Measurements from ENCODE around the gene MKRN1.
"Not testable (repeated sequence)": the region's sequence is repeated elsewhere in the genome, so short reads cannot be mapped to it uniquely, and the experiment has no call there.

Gene MKRN1

GRCh38 chr7:140484951-140485499, 5.7 kb upstream of the MKRN1 start:
- DNase-seq (ENCODE audit: low spot score) = no peak

GRCh38 chr7:140484479-140484878, 5.2 kb upstream of the MKRN1 start:
- DNase-seq (ENCODE audit: low spot score) = no peak

GRCh38 chr7:140479739-140480084, 407 bp upstream of the MKRN1 start:
- no peak for DNase-seq (ENCODE audit: low spot score)

GRCh38 chr7:140478246-140479061, 851 bp downstream of the MKRN1 start:
- peak; percentile 42 for DNase-seq (ENCODE audit: low spot score)

- DNase-seq (ENCODE audit: low spot score) = no peak
These were observed 2.5 kb downstream of the MKRN1 start for GRCh38 chr7:140476698-140477261.

- DNase-seq (ENCODE audit: low spot score) = peak; percentile 51
These were observed 3.5 kb downstream of the MKRN1 start for GRCh38 chr7:140475747-140476333.

- no peak for DNase-seq (ENCODE audit: low spot score)
These were observed 16.2 kb downstream of the MKRN1 start for GRCh38 chr7:140463111-140463510.

GRCh38 chr7:140458916-140459315, 20.4 kb downstream of the MKRN1 start:
- DNase-seq (ENCODE audit: low spot score) = no peak

- no peak for DNase-seq (ENCODE audit: low spot score)
These were observed 21.1 kb downstream of the MKRN1 start for GRCh38 chr7:140458201-140458600.

GRCh38 chr7:140456551-140457051, 22.7 kb downstream of the MKRN1 start:
- DNase-seq (ENCODE audit: low spot score) = peak; percentile 35

GRCh38 chr7:140455743-140456142, 23.6 kb downstream of the MKRN1 start:
- DNase-seq (ENCODE audit: low spot score) = no peak

GRCh38 chr7:140454657-140455015, 24.7 kb downstream of the MKRN1 start:
- no peak for DNase-seq (ENCODE audit: low spot score)

GRCh38 chr7:140453785-140454656, 25.3 kb downstream of the MKRN1 start:
- not testable (repeated sequence) for DNase-seq (ENCODE audit: low spot score)

- no peak for DNase-seq (ENCODE audit: low spot score)
These were observed 26.0 kb downstream of the MKRN1 start for GRCh38 chr7:140453273-140453672.

GRCh38 chr7:140451716-140452115, 27.6 kb downstream of the MKRN1 start:
- no peak for DNase-seq (ENCODE audit: low spot score)

GRCh38 chr7:140448781-140449480, 30.4 kb downstream of the MKRN1 start:
- no peak for DNase-seq (ENCODE audit: low spot score)

- DNase-seq (ENCODE audit: low spot score) = no peak
These were observed 31.5 kb downstream of the MKRN1 start for GRCh38 chr7:140447841-140448240.

- DNase-seq (ENCODE audit: low spot score) = no peak
These were observed 32.8 kb downstream of the MKRN1 start for GRCh38 chr7:140446467-140446866.

- no peak for DNase-seq (ENCODE audit: low spot score)
These were observed 37.8 kb downstream of the MKRN1 start for GRCh38 chr7:140441519-140441918.

GRCh38 chr7:140440593-140440992, 38.7 kb downstream of the MKRN1 start:
- DNase-seq (ENCODE audit: low spot score) = no peak

GRCh38 chr7:140439359-140439758, 39.9 kb downstream of the MKRN1 start:
- no peak for DNase-seq (ENCODE audit: low spot score)
